GM12864 (cell line): Measurements from ENCODE around the gene SMG6.

Source experiments
- DNase-seq: peaks from one replicate; pipeline ENCODE4 v3.0.0-alpha.2; 2011; ENCODE audit warnings: low read depth
- H3K4me3 ChIP-seq: 2 replicates; pipeline ENCODE4 v1.5.1; 2011; ENCODE audit warnings: mild to moderate bottlenecking, low read depth, low read length, control low read depth
- CTCF ChIP-seq: IDR thresholded peaks from 2 replicates; pipeline ENCODE4 v1.5.1; 2011; ENCODE audit warnings: low read depth, mild to moderate bottlenecking, moderate library complexity, low read length, control low read depth, inconsistent platforms; ENCODE audit errors: missing control alignments

SMG6 gene

GRCh38 chr17:2024572-2025219 is 278.9 kb downstream of the SMG6 start:
- TF ChIP-seq CTCF = no peak
- DNase-seq = no peak
- no peak overlapping the region; the same call in 1 of the 2 replicates for H3K4me3 ChIP-seq

GRCh38 chr17:2023692-2024571 is 279.7 kb downstream of the SMG6 start:
- DNase-seq = no peak

GRCh38 chr17:2023256-2023655 is 280.3 kb downstream of the SMG6 start:
- no peak for TF ChIP-seq CTCF
- DNase-seq = no peak
- H3K4me3 ChIP-seq = no peak overlapping the region

More at GRCh38 chr17:2023692-2024571, 279.7 kb downstream of the SMG6 start:
- TF ChIP-seq CTCF = no peak
- no peak overlapping the region; the same call in 1 of the 2 replicates for H3K4me3 ChIP-seq

GRCh38 chr17:2022647-2023240 is 280.8 kb downstream of the SMG6 start:
- H3K4me3 ChIP-seq = no peak overlapping the region
- DNase-seq = no peak
- no peak for TF ChIP-seq CTCF

- no peak for DNase-seq
- no peak overlapping the region for H3K4me3 ChIP-seq
- no peak for TF ChIP-seq CTCF
Observed at GRCh38 chr17:2020721-2021120, 282.9 kb downstream of the SMG6 start.

- no peak for DNase-seq
- no peak for TF ChIP-seq CTCF
- H3K4me3 ChIP-seq = no peak overlapping the region
Observed at GRCh38 chr17:2019723-2020122, 283.9 kb downstream of the SMG6 start.
